ENCODE data around the gene MRNIP.
"Not testable (repeated sequence)": the region's sequence is repeated elsewhere in the genome, so short reads cannot be mapped to it uniquely, and the experiment has no call there.

MRNIP gene

DNA sequence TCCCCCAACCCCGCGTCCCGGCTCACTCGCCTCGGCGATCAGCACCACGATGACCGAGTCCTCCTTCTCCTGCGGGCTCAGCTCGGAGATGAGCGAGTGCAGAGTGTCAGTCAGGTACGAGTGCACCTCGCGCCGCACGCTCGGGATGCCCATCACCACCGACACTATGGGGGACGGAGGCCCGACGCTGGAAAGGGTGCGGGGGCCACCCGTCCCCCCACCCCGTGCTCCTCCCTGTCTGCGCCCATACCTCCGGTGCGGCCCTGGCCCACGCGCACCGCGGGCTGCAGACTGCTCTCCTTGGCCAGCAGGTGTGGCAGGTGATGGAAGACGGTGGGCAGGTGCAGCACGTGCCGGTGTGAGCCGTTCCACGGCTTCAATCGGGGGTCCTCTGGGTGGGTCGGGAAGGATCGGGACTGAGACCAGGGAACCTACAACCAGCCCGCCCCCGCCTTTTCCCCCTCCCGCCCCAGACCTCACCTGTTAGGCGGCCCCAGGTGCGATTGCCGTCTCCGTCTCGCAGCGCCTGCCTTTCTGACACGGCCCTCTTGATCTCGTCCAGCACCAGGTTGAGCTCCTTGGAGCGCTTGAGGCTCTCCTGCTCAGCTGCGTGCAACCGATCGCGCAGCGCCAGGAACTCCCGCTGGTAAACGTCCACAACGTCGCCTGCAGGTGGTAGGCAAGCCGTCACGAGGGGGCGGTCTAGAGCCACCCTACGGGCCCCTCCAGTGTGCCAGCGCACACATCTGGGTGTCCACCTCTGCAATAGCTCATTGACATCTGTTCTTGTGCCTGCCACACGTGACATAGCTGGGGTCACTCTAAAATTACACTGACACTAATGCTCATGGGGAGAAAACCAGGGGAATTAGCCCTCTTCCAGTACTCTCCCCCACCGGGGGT is 57.1 kb downstream of the MRNIP start:
- peak; percentile 24 for DNase-seq

DNA sequence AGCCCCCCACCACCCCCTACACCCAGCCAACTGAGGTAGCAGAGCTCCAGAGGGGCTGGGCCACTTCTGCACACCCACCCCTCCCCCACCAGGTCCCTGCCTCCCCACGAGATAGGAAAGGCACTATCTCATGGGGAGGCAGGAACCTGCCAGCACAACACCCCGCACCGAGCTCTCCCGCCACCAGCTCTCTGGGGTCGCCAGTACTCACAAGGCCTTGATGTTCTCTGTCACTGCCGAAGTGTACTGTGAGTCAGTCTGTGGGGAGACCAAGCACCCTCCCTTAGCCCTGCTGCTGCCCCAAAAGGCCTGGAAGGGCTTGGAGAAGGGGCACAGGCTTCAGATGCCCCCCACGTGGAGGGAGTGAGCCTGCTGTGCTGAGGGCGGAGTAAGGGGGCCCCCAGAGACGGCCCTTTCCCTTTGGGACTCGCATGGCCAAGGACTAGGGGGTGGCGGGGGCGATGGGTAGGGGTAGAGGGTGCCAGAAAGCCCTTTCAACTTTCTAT is 57.9 kb downstream of the MRNIP start:
- DNase-seq, result no peak

DNA sequence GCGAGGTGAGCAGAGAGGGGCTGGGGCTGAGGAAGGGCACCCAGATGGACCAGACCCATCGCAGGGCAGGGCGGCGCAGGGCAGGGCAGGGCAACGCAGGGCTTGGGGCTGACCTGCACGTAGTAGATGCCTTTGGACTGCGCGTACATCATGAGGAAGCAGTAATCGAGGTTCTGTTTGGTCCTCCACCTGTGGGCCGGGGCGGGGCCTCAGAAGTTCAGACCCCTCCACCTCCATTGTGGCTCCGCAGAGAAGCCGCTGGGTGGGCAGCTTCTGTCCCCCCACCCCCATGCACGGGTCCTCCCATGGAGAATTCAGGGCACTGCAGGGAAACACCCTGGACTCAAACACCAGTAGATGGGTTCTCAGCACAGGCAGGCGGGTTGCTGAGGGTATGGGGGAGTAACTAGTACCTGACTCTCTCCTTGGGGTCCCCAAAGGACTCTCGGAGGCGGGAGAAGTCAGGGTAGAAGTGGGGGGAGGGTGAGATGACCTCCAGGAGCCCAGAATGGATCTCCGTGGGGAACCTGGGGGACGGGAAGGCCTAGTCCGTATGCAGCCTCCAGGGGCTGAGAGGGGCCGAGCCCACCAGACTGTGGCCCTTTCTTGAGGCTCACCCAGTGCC is 58.4 kb downstream of the MRNIP start:
- DNase-seq, result no peak

DNA sequence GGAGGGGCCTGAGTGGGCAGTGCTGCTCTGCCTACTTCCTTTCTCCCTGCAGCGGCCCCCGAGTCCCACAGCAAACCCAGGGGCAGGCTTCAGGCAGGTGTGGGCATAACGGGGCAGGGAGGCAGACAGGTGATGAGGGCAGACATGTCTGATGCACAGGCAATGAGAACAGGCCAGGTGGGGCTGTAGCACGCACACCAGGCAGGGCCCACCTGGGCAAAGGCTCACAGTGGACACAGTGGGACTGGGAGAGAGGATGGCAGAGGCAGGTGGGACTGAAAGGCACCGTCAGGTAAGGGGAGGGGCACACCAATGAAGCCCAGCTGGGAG is 59.0 kb downstream of the MRNIP start:
- no peak for DNase-seq

DNA sequence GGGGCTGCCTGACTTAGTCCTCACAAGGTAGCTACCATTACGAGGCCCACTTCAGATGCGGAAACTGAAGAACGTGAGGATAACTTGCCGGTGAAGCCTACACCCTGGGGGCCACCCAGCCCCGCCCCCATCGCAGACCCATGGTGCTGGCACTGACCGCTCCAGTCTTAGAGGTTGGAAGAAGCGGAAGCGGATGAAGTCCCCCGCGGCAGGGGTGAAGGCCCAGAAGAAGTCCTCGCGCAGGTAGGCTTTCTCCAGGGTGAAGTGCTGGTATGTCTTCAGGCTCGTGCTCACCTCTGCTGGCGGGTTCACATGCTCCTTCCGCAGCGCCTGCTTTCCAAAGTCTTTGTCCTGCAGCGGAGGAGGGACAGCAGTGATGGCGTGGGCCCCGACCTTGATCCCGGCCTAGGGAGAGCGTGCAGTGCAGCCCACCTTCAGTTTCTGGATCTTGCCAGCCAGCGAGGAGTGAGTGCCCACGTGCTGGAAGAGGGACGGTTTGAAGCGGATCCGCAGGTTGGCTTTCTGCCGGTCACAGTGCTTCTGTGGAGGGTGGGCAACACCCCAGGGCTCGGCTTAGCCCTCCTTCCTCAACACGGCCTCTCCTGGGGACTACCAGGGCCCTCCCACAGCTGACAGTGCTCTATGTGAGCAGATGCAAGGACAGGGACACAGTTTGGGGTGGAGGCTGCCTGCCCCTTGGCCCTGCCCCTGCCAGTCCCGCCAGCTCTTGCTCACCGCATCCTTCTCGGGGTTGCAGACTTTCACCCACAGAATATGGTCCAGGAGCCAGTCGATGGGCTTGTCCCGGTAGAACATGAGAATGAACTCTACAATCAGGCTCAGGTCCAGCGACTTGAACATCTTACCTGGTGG is 59.6 kb downstream of the MRNIP start:
- DNase-seq, result no peak

DNA sequence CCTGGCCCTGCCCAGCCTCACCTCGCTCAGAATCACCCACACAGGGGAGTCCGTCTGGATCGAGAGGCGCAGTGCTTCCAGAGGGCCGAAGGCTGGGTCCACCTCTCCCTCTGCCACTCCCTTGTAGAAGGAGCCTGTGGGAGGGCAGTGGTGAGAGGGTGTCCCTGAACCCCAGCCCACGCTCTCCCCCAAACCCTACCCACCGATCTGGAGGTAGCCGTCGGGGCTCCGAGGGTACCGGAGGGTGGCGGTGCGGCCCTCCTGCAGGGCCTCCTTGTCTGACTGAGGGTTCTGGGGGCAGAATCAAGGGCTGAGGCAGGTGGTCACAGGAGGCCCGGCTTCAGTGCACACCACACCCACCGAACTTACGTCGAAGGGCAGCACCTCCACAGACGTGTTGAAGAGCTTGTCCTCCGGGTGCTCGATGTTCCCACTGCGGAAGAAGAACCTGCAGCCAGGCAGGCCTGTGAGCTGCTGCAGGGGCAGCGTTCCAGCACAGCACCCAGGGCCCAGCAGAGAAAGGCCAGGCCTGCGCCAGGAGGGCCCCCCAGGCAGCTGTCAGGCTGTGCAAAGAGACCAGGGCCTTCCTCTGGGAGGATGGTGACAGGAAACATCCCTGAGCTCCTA is 60.4 kb downstream of the MRNIP start:
- DNase-seq, result no peak

DNA sequence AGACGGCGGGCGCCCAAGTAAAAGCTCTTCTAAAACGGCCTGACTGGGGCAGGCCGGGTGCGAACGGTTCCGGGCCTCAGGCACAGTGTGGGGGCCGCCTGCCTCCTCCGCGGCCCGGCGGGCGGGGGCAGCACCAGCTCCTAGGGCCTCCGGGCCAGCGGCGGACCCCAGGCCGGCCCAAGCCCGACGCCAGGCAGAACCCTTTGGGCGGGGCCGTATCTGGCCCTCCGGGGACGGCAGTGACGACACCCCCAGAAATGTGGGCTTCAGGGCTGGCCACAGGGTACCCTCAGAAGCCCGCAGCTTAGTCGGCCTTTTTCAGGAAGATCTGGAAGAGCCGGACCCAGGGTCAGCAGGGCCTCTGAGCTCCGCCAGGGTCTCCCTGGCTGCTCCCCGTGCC is 60.9 kb downstream of the MRNIP start:
- no peak for DNase-seq

DNA sequence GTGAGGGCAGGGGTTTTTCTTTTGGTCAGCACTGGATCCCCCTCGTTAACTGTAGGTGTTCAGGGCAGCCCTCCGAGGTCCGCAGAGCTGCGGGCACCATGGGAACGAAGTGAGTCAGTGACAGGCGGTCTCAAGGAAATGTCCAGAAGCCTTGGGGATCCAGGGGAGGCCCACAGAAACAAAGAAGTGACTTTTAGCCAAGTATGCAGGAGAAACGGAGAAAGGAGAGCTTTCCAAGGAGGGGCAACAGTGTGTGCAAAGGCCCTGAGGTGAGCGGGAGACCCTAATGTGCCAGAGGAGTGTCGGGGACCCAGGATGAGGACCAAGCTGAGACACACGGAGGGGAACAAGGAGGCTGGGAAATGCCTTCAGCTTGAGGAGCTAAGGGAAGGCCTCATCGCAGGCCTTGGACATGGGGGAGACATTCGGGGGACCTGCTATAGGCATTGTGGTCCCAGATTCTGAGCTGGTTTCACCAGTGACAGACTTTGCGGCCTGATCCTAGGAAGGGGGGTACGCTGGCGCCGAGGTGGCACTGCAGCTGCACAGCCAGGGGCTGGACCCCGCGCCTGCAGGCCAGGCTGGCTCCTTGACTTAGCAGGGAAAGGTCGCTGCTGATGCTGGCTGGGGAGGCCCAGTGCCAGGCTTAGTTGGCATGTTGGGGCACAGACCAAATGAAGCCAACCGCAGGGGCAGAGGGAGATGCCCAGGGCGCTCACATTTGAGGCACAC is 61.6 kb downstream of the MRNIP start:
- no peak for DNase-seq

DNA sequence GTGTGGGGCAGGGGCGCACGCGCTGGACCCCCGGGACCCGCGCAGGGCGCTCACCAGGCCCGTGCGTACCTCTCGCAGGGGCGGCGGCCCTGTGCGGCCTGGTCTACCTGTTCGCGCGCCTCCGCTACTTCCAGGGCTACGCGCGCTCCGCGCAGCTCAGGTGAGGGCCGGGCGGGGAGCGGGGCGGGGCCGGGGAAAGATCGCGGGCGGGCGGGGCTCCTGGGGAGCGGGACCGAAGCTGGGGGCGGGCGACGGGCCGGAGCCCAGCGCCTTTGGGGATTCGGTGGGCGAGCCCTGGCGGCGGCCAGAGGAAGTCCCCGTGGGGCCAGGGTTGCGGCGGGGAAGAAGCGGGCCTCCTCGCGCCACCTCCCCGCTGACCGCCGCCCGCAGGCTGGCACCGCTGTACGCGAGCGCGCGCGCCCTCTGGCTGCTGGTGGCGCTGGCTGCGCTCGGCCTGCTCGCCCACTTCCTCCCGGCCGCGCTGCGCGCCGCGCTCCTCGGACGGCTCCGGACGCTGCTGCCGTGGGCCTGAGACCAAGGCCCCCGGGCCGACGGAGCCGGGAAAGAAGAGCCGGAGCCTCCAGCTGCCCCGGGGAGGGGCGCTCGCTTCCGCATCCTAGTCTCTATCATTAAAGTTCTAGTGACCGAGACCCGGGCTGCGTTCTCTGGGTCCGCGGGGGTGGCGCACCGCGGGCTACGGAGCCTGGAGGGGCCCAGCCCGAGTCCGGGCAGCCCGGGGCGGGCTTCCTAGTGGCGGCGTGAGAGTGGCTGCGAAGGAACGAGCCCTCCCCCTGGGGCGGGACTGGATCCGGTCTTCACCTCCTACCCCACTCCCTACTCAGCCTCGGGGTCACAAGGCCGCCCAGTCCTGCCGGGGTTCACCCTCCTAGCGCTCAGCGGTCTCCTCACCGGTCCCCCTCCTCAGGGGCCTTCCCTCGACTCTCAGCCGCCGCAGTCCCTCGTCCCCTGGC is 62.5 kb downstream of the MRNIP start:
- peak; percentile 60 for DNase-seq

DNA sequence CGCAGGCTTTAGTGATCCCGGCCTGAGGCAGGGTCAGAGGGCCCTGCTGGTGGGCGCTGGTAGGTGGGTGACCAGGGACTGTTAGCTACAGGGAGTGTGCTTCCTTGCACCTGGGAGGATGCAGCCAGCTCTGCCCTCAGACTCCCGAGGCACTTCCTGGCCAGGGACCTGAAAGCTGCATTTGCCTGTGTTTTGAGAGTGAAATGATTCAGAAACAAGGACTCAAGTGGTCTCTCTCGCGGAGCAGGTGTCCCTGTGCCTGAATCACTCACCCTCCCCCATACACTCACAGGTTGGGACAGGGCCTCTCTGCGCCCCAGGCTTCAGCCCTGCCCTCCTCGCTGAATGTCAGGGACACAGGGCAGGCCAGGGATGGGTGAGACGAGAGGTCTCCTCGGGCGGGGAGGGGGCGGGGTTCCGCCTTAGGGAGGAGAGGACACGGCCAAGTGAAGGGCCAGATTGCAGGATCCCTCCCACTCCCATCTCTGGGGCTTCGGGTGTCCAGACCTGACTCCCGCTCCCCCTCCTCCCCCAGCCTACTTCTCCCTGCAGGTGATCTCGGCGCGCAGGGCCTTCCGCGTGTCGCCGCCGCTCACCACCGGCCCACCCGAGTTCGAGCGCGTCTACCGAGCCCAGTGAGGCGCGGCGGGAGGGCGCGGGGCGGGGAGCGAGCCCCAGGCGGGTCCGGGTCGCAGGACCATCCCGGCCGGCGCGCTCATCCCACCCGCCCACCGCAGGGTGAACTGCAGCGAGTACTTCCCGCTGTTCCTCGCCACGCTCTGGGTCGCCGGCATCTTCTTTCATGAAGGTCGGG is 63.4 kb downstream of the MRNIP start:
- DNase-seq, result peak; percentile 13

DNA sequence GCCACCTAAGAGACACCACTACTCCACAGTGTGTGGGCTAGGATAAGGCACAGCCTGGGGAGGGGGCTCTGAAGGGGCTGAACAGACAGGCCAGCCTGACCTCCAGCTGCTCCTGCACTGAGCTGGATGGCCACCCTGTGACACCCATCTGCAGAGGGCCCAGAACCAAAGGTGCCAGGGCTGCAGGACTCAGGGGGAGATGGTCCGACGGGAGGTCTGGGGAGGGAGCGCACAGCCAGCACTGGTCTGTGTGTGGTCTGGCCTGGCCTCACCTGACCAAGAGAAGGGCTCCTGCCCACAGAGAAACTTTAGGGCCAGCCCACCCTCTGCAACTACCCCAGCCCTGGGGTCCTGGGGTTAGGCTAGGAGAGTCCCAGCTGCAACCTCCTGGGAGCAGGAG is 64.0 kb downstream of the MRNIP start:
- no peak for DNase-seq

DNA sequence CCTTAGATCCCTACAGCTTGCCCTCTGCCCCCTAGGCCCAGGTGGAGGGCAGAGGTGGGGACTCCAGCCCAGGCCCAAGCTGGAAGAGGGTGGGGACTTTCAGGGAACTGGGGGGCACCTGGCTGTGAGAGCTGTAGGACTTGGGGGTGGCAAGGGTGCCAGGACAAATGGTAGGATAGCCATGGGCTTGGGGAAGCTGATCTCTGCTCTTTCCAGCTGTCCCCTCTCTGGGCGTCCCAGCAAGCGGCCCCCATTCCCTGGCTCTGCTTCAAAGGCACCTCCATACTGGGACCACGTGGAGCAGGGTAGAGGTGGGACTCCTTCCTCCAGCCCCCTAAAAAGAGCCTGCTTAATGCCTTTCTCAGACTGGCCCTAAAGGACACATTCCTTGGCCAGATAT is 64.4 kb downstream of the MRNIP start:
- DNase-seq, result no peak

DNA sequence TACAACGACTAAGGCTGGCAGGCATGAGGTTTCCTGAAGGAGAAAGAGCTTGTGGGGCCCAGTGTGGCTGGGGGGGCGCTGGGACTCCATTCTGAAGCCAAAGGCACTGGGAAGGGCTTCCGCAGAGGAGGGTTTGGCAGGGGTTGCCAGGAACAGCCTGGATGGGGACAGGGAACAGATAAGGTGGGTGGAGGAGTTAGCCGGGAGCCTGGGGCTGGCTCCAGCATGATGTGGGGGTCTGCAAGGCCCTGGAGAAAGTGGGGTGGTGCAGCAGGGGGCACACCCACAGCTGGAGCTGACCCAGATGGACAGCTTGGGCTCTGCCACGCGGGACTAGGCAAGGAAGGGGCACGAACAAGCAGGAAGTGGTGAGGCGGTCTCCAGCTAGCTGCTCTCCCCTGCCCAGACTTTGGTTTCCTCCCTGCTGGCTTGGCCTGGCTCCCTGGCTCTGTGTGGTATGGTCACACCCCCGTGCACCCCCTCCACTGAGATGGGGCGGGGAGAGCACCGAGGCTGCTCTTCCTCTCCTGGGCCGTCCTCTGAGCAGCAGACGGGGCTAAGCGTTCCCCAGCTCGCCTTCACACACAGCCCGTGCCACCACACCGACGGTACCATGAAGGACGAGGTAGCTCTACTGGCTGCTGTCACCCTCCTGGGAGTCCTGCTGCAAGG is 65.0 kb downstream of the MRNIP start, which contains the start of gene LTC4S:
LTC4S (plus strand) TSS at position 519 of the 672 bp plus-strand sequence; CDS start at position 614, 95 bp downstream.
- no peak for DNase-seq

DNA sequence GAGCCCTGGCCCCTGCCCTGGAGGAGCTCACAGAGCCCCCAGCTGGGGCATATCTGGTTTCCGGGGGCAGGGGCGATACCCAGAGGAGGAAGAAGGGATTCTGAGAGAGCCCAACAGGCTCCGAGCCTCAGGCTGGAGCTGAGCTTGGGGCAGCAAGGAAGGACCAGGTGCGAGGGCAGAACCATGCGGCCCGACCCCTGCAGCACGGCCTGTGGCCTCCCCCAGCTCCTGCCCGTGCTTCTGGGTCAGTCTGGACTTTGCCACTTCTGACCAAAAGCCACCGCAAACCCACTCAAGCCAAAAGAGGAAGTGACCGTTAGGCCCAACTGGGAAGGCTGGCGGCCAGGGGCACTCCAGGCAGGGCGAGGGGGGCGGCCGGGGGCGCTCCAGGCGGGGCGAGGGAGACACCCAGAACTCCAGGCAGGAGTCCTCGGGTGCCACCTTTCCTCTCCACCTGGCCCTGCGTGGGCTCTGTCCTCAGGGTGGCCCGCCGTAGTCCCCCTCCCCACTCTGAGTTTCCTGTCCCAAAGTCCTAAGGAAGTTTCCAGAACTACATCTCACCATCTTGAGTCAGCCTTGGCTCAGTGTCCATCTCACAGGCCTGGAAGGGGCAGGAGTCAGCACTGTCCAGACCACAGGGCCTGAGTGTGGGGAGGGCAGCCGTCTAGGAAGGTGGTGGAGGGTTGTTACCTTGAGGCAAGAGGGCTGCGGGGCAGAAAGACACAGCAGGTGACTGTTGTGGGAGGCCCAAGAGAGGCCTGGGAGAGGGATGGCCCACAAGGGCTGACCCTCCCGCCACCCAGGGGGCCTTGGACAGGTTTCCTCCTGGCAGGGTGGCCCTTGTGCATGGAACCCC is 65.8 kb downstream of the MRNIP start:
- DNase-seq, result no peak

DNA sequence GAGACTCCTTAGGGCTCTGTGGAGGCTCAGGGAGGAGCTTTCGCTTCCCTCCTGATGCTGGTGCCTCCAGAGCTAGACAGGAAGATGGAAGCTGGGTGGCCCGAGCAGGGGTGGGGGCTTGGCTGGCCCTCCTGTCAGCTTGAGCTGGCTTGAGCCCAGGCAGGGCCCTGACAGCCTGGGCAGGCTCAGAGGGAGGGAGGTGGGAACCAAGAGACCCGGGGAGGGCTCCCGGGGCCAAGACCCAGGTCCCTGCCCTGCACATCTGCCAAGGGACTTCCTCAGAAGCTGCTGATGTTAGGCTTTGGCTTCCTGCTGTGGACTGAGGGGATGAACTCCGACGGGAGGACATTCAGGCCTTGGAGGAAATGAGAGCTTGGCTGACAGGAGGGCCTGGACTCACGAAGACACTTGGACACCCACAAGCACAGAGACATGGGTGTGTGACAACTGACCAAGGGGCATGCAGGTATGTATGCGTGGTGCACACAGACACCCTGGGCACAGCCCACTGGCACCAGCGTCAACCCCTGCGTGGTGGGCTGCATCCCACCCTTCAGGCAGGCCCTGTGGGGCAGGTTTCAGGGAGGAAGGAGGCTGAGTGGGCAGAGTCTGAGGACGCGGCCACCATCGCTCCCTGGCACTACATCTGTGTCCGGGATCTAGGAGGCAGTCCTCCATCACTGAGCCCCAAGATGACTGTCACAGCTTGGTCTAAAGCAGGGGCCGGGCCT is 66.6 kb downstream of the MRNIP start:
- no peak for DNase-seq

DNA sequence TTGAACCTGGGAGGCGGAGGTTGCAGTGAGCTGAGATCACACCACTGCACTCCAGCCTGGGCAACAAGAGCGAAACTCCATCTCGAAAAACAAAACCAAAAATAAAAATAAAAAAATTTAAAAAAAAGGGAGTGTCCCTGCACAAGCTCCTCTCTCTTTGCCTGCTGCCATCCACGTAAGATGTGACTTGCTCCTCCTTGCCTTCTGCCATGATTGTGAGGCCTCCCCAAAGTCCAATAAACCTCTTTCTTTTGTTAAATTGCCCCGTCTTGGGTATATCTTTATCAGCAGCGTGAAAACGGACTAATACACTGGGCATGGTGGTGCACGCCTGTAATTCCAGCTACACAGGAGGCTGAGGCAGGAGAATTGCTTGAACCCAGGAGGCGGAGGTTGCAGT is 69.3 kb downstream of the MRNIP start:
- not testable (repeated sequence) for DNase-seq

DNA sequence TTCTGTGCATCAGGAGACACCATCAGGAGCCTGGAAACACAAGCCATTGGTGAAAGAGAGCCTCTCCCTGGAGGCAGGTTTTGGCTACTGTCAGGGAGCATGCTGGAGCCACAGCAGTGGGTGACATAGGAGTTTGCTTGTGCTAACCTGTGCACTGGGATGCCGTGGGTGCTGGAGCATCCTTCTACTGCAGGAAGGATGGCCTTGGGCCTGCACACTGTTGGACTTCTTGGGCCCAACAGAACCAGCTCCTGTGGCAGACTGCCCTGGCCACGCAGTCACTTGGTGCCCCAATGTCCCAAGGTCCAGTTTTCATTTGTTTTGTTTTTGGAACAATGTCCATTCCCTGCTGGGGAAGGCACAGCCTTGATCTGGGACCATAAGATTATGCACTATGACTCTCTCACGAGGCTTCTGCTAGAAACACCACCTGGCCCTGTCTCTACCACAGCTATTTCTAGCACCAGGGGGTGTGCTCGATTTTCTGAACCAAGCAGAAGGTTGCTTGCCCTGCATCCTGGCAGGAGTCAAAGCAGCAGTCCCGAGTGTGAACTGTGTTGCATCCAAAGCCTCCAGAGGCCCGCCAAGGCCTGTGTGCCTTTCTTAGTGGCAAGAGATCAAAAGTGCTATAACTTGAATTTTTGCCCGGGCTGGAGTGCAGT is 70.3 kb downstream of the MRNIP start:
- no peak for DNase-seq

Measured in NCI-H526 treated with DMSO at 0.1 percent for 48 hours (cell line).